GM12878 (cell line): ENCODE results near the gene EXOC4. TPM values are rescaled to one million over a fixed set of nuclear protein-coding genes. Genes with fewer than 3 reads are reported as not detected.

Experiments
- ATAC-seq: fragments of 200-7000 bp; cut with Tn5 transposase; 3 replicates; pipeline ENCODE4 v1.9.1; 2020; ENCODE audit warnings: mild to moderate bottlenecking, moderate library complexity
- BruUV-seq: library from RNA; stranded (reverse); fragments of 400-500 nt; replicated peaks from 2 replicates; lab custom pipeline; 2021; lab: Mats Ljungman, UMichigan
- CTCF ChIA-PET: fragments of 300-600 bp; sonication (Branson Sonifier 250); formaldehyde crosslinking; extraction: SDS; loops from one replicate; lab custom pipeline; 2021; ENCODE audit warnings: inconsistent platforms; lab: Yijun Ruan, JAX
- POLR2A ChIA-PET: fragments of 350-600 bp; formaldehyde crosslinking; extraction: SDS; loops from one replicate; lab custom pipeline; 2021; ENCODE audit warnings: inconsistent platforms; lab: Charles Lee
- RAD21 ChIA-PET: fragments of 300-600 bp; sonication (Branson Sonifier 250); formaldehyde crosslinking; loops from one replicate; lab custom pipeline; 2023; ENCODE audit warnings: antibody characterized with exemption; ENCODE audit not compliant: unreplicated experiment; lab: Charles Lee
- SMC1A ChIA-PET: fragments of 300-600 bp; sonication (Branson Sonifier 250); formaldehyde crosslinking; loops from one replicate; lab custom pipeline; 2023; ENCODE audit not compliant: unreplicated experiment, uncharacterized antibody; lab: Charles Lee
- DNase-seq: peaks from one replicate; pipeline ENCODE4 v3.0.0-alpha.2; 2011; ENCODE audit warnings: low read depth, low spot score
- FAIRE-seq: peaks from 3 replicates; lab custom pipeline; 2011; peaks lifted over from hg19 to GRCh38; lab: Jason Lieb, UNC
- H2AFZ ChIP-seq: 2 replicates; pipeline ENCODE4 v1.6.0; 2011; ENCODE audit warnings: low read depth, low read length, control low read depth; ENCODE audit not compliant: control insufficient read depth
- H3K27ac ChIP-seq: 2 replicates; pipeline ENCODE4 v1.5.1; 2011; ENCODE audit warnings: control low read depth; ENCODE audit not compliant: control insufficient read depth, insufficient read depth
- H3K27me3 ChIP-seq, 2 experiments: replicated peaks in 1 of 2; 2 replicates each; pipeline versions ENCODE4 v1.6.0 to v1.6.1; 2011; ENCODE audit warnings: low read length in 1 of 2; ENCODE audit not compliant: control insufficient read depth in 2 of 2, insufficient read depth in 2 of 2
- H3K36me3 ChIP-seq, 2 experiments: 2 replicates each; pipeline ENCODE4 v1.5.1; 2011; ENCODE audit warnings: low read length in 1 of 2; ENCODE audit not compliant: control insufficient read depth in 2 of 2, insufficient read depth in 2 of 2
- H3K4me1 ChIP-seq: 2 replicates; pipeline ENCODE4 v1.6.1; 2011; ENCODE audit warnings: mild to moderate bottlenecking, low read length, moderate library complexity, mixed read lengths; ENCODE audit not compliant: control insufficient read depth, insufficient read depth
- H3K4me2 ChIP-seq: 2 replicates; pipeline ENCODE4 v1.6.0; 2011; ENCODE audit warnings: control low read depth; ENCODE audit not compliant: control insufficient read depth, insufficient read depth
- H3K4me3 ChIP-seq: fragments of 200-600 bp; sonication (generic); 2 replicates; pipeline ENCODE4 v1.5.1; 2016
- H3K79me2 ChIP-seq: 2 replicates; pipeline ENCODE4 v1.6.0; 2011; ENCODE audit warnings: low read length; ENCODE audit not compliant: control insufficient read depth, insufficient read depth
- H3K9ac ChIP-seq: 2 replicates; pipeline ENCODE4 v1.8.0; 2011; ENCODE audit warnings: low read length, control low read depth, mixed read lengths; ENCODE audit not compliant: control insufficient read depth, insufficient read depth
- H3K9me3 ChIP-seq: replicated peaks from 3 replicates; pipeline ENCODE4 v1.5.1; 2011; ENCODE audit warnings: mild to moderate bottlenecking, low read length; ENCODE audit not compliant: control insufficient read depth, insufficient read depth
- H4K20me1 ChIP-seq: 2 replicates; pipeline ENCODE4 v1.6.0; 2011; ENCODE audit not compliant: control insufficient read depth, insufficient read depth
- ATF3 ChIP-seq: IDR thresholded peaks from 2 replicates; pipeline ENCODE4 v1.6.1; 2011; ENCODE audit warnings: low read depth, mild to moderate bottlenecking, low read length, moderate library complexity, borderline replicate concordance; ENCODE audit errors: extremely low read depth
- BCLAF1 ChIP-seq: fragments of 450-650 bp; IDR thresholded peaks from 2 replicates; pipeline ENCODE4 v1.6.1; 2017; ENCODE audit warnings: antibody characterized with exemption, mild to moderate bottlenecking, moderate library complexity
- BRCA1 ChIP-seq: IDR thresholded peaks from 2 replicates; pipeline ENCODE4 v1.6.1; 2011; ENCODE audit warnings: low read depth, low read length, improper control_type of control experiment
- CBX3 ChIP-seq: fragments of 200-600 bp; sonication (generic); IDR thresholded peaks from 2 replicates; pipeline ENCODE4 v1.6.1; 2016; ENCODE audit warnings: low read depth, borderline replicate concordance
- CBX5 ChIP-seq: sonication (generic); IDR thresholded peaks from 2 replicates; pipeline ENCODE4 v1.6.1; 2016; ENCODE audit warnings: low read depth, moderate library complexity, mild to moderate bottlenecking, inconsistent platforms
- HDAC2 ChIP-seq: fragments of 200-600 bp; sonication (generic); IDR thresholded peaks from 2 replicates; pipeline ENCODE4 v1.6.1; 2017
- NR2C1 ChIP-seq: fragments of 450-650 bp; IDR thresholded peaks from 2 replicates; pipeline ENCODE4 v1.6.1; 2017; ENCODE audit warnings: antibody characterized with exemption, mild to moderate bottlenecking, moderate library complexity
- PRDM15 ChIP-seq: fragments of 450-650 bp; formaldehyde crosslinking; IDR thresholded peaks from 2 replicates; pipeline ENCODE4 v1.4.0; 2020; ENCODE audit warnings: mild to moderate bottlenecking, moderate library complexity
- RELB ChIP-seq: fragments of 450-650 bp; IDR thresholded peaks from 2 replicates; pipeline ENCODE4 v1.6.1; 2017; ENCODE audit warnings: low read depth, mild to moderate bottlenecking, moderate library complexity
- TCF7 ChIP-seq: IDR thresholded peaks from 2 replicates; pipeline ENCODE4 v1.6.1; 2014; ENCODE audit warnings: antibody characterized with exemption, borderline replicate concordance
- WRNIP1 ChIP-seq: IDR thresholded peaks from 2 replicates; pipeline ENCODE4 v1.6.1; 2011; ENCODE audit warnings: low read depth, low read length, improper control_type of control experiment, borderline replicate concordance
- ZBTB33 ChIP-seq: fragments of 450-650 bp; IDR thresholded peaks from 2 replicates; pipeline ENCODE4 v1.6.1; 2017; ENCODE audit warnings: mild to moderate bottlenecking
- WGBS: methylation state at CpG from one replicate; pipeline ENCODE4 v1.1.6; 2016; ENCODE audit warnings: low lambda C conversion rate; ENCODE audit not compliant: insufficient replicate concordance, insufficient coverage; ENCODE audit errors: missing lambda C conversion rate; 5-methylcytosine and 5-hydroxymethylcytosine counted together
- in situ Hi-C: fragments of 300-500 bp; cut with MboI; formaldehyde crosslinking; loops from 9 replicates; pipeline ENCODE4 v1.14.3; 2018; ENCODE audit warnings: mixed read lengths
- intact Hi-C: fragments of 100-400 bp; cut with micrococcal nuclease; formaldehyde crosslinking; loops from one replicate; pipeline ENCODE4 v1.14.2; 2022; ENCODE audit not compliant: unreplicated experiment
- polyA plus RNA-seq, 11 experiments: library from polyadenylated mRNA; depleted of rRNA in 4 of 11; unstranded in 6 of 11; stranded (reverse) in 5 of 11; fragments of >200 nt; fragmentation: Nextera tagmentation in 4 of 11; fragmentation: Illumina TruSeq in 1 of 11; extraction: Ambion mirVana in 4 of 11; extraction: Trizol in 1 of 11; gene quantifications; 1 replicate in 1 of 11; 2 replicates in 10 of 11; pipeline versions ENCODE4 v1.2.1 to v1.2.3, GENCODE V29; 2011 to 2016; ENCODE audit warnings: inconsistent platforms in 2 of 11, missing spikeins in 2 of 11, low read depth in 1 of 11
- total RNA-seq, 4 experiments: library from RNA; depleted of rRNA in 3 of 4; stranded (reverse); fragments of >200 nt in 3 of 4; fragmentation: Illumina TruSeq in 1 of 4; extraction: Trizol in 1 of 4; gene quantifications; 2 replicates each; pipeline versions ENCODE4 v1.2.1 to v1.2.3, GENCODE V29; 2013 to 2021

The EXOC4 gene
- total and polyA plus RNA-seq, 10 of the 15 experiments (the other 5 are each of a cell fraction or from before 2014, with no cell fraction given), result 13.2 to 44.5 (median 29.6) TPM

- DNase-seq, result no peak
- Histone ChIP-seq H3K79me2 (no peaks in the 10 kb centered on the region), H2AFZ (no peak overlapping the region), H3K4me1 (no peaks in the 10 kb centered on the region), H3K9me3 (no peaks in the 10 kb centered on the region), H3K36me3 (no peaks in the 10 kb centered on the region), H3K4me2 (no peak overlapping the region), H3K27me3 (no peaks in the 10 kb centered on the region), H3K9ac (no peak overlapping the region), H3K4me3 (no peak overlapping the region), H4K20me1 (no peaks in the 10 kb centered on the region), H3K27ac (no peak overlapping the region)
- WGBS, result 96% methylated on average over 8 of the region's 8 CpGs
- no peak for ATAC-seq
- FAIRE-seq, result no peak
- ChIA-PET POLR2A (no interaction called here), RAD21 (no interaction called here), SMC1A (no interaction called here), CTCF (interaction anchor here (0.6 kb wide), 1 partner anchor 69 kb away, joined by 3 read pairs; no protein-coding TSS in a partner anchor)
- in situ Hi-C loops (no loop called here), intact Hi-C loops (no loop called here)
- BruUV-seq, result no TSS peak
- TF ChIP-seq CBX5 (no peak), ZBTB33 (no peak), RELB (no peak), ATF3 (no peak), BCLAF1 (no peak), WRNIP1 (no peak), PRDM15 (CRISPR knock-in tag) (no peak), HDAC2 (no peak), CBX3 (no peak), BRCA1 (no peak), NR2C1 (no peak), TCF7 (no peak)
Observed at GRCh38 chr7:133613250-133613790, 360.4 kb downstream of the EXOC4 start.
